Effector memory CD8-positive, alpha-beta T cell (primary cell): ENCODE data around the gene NEDD1.
A peak's percentile ranks its signal among the peaks of the same experiment; 100 is the strongest.

Experiments used
- ATAC-seq: fragments of 150-1000 bp; cut with Tn5 transposase; replicated peaks from 2 replicates; pipeline ENCODE4 v1.10.0; 2021; ENCODE audit warnings: mild to moderate bottlenecking, moderate library complexity
- DNase-seq, 3 experiments: peaks; one replicate each; pipeline ENCODE4 v3.0.0; 2021
- H3K27ac Mint-ChIP-seq, 2 donors: one replicate each; pipeline ENCODE4 v1.8.0; 2022; ENCODE audit warnings: mild to moderate bottlenecking in 2 of 2, mixed read lengths in 2 of 2, moderate library complexity in 2 of 2
- H3K27me3 Mint-ChIP-seq, 2 donors: one replicate each; pipeline ENCODE4 v1.8.0; 2022; ENCODE audit warnings: mixed read lengths in 2 of 2
- H3K36me3 Mint-ChIP-seq: one replicate; pipeline ENCODE4 v1.8.0; 2022; ENCODE audit warnings: mild to moderate bottlenecking, moderate library complexity, mixed read lengths; ENCODE audit not compliant: insufficient read depth
- H3K4me1 Mint-ChIP-seq, 2 donors: one replicate each; pipeline ENCODE4 v1.8.0; 2022; ENCODE audit warnings: low read depth in 2 of 2, mixed read lengths in 2 of 2
- H3K4me3 Mint-ChIP-seq, 2 donors: one replicate each; pipeline ENCODE4 v1.8.0; 2022; ENCODE audit warnings: mild to moderate bottlenecking in 2 of 2, mixed read lengths in 2 of 2, moderate library complexity in 2 of 2
- H3K9me3 Mint-ChIP-seq, 2 donors: one replicate each; pipeline ENCODE4 v1.8.0; 2022; ENCODE audit warnings: mixed read lengths in 2 of 2

Gene NEDD1

DNA sequence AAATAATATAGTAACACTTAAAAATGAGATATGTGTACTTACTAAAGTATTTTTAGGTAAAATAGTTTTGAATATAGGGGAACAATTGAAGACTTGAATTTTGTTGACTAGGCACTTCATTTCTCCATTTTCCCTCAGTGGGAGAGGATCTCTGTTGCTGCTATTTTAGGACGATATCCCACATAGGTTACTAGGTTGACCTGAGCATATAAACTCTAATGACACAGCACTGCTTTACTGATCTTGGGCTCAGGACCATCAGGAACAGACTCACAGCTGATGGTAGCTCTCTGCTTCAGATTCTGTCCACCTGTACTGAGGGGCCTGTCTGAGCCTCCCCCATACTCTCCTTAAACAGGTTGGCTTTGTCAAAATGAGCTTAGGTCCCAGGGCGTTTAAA is 5.9 kb downstream of the NEDD1 start:
- H3K36me3 Mint-ChIP-seq = peaks cover 6% of the 10 kb centered on the region

DNA sequence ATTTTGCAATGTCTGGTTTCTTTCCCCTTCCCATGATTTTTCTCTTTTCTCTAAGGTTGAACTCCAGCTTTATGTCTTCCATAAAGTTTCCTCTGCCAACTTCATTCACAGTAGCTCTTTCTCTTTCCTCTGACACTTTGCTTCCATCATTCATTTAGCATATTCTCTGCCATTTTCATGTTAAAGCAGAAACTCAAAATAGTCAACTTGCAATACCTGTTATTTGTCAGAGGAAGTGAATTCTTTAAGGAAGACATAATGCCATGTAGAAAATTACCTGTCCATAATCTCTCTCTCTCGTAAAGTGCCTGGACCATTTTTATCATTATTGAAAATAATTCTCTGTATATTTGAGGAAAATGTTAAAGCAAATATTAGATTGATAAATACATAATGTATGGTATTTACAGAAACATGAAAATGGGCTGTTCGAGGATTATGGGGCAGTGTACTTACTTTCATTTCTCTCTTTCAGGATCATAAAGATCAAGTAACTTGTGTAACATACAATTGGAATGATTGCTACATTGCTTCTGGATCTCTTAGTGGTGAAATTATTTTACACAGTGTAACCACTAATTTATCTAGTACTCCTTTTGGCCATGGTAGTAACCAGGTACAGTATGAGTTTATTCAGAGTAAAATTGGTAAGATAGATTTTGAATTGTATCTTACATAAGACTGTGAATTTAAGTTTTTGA is 12.6 kb downstream of the NEDD1 start:
- ATAC-seq (no peak), DNase-seq (no peak)
- peaks cover 17 to 21% of the 10 kb centered on the region in 2 donors for H3K4me1 Mint-ChIP-seq
- H3K27me3 Mint-ChIP-seq = no peaks in the 10 kb centered on the region
- no peak overlapping the region for H3K4me3 Mint-ChIP-seq
- H3K9me3 Mint-ChIP-seq = peaks cover 0 to 2% of the 10 kb centered on the region in 2 donors
- H3K27ac Mint-ChIP-seq = no peak overlapping the region
- H3K36me3 Mint-ChIP-seq = peaks cover 16% of the 10 kb centered on the region

More for the DNA sequence above, 5.9 kb downstream of the NEDD1 start:
- Mint-ChIP-seq H3K4me1 (peaks cover 32 to 50% of the 10 kb centered on the region in 2 donors), H3K27ac (no peak overlapping the region), H3K27me3 (no peaks in the 10 kb centered on the region), H3K9me3 (peaks cover 0 to 2% of the 10 kb centered on the region in 2 donors), H3K4me3 (no peak overlapping the region)
- DNase-seq = no peak
- no peak for ATAC-seq

GRCh38 chr12:96948782-96949181 is 41.7 kb downstream of the NEDD1 start:
- H3K36me3 Mint-ChIP-seq = peaks cover 52% of the 10 kb centered on the region
- H3K27me3 Mint-ChIP-seq = no peaks in the 10 kb centered on the region
- no peaks in the 10 kb centered on the region for H3K4me1 Mint-ChIP-seq
- H3K4me3 Mint-ChIP-seq = no peak overlapping the region
- no peaks in the 10 kb centered on the region for H3K9me3 Mint-ChIP-seq
- no peak overlapping the region for H3K27ac Mint-ChIP-seq
- ATAC-seq (no peak), DNase-seq (no peak)

DNA sequence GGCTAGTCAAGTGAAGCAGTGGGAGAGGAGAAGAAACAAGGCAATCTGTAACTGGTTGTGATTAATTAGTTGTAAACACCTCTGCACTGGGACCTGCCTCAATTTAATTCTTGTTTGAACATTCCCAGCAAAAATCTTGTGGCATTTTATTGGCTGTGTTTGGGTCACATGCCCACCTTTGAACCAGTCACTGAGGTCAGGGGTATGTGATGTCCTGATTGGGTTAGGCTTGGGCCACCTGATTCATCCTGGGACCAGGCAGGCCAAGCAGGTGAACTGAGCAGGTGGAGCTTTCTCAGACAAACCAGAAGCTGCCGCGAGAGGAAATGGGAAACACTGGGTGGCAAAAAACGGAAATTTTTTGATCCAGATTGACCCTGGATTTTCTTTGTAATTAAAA is 72.5 kb downstream of the NEDD1 start:
- DNase-seq (no peak), ATAC-seq (no peak)
- Mint-ChIP-seq H3K27me3 (peaks cover 18 to 19% of the 10 kb centered on the region in 2 donors), H3K27ac (no peak overlapping the region), H3K36me3 (no peaks in the 10 kb centered on the region), H3K4me3 (no peak overlapping the region), H3K9me3 (no peaks in the 10 kb centered on the region), H3K4me1 (no peaks in the 10 kb centered on the region)

GRCh38 chr12:96980991-96981414 is 73.9 kb downstream of the NEDD1 start:
- no peak overlapping the region for H3K4me3 Mint-ChIP-seq
- H3K9me3 Mint-ChIP-seq = no peaks in the 10 kb centered on the region
- no peak overlapping the region for H3K27ac Mint-ChIP-seq
- peaks cover 20 to 22% of the 10 kb centered on the region in 2 donors for H3K27me3 Mint-ChIP-seq
- no peaks in the 10 kb centered on the region for H3K36me3 Mint-ChIP-seq
- ATAC-seq (no peak), DNase-seq (no peak)
- peaks cover 0 to 4% of the 10 kb centered on the region in 2 donors for H3K4me1 Mint-ChIP-seq

GRCh38 chr12:96981911-96982310 is 74.9 kb downstream of the NEDD1 start:
- no peak overlapping the region for H3K4me3 Mint-ChIP-seq
- no peak for ATAC-seq
- peaks cover 0 to 4% of the 10 kb centered on the region in 2 donors for H3K4me1 Mint-ChIP-seq
- H3K36me3 Mint-ChIP-seq = no peaks in the 10 kb centered on the region
- no peak for DNase-seq
- peaks cover 20 to 24% of the 10 kb centered on the region in 2 donors for H3K27me3 Mint-ChIP-seq
- H3K27ac Mint-ChIP-seq = no peak overlapping the region
- no peaks in the 10 kb centered on the region for H3K9me3 Mint-ChIP-seq

DNA sequence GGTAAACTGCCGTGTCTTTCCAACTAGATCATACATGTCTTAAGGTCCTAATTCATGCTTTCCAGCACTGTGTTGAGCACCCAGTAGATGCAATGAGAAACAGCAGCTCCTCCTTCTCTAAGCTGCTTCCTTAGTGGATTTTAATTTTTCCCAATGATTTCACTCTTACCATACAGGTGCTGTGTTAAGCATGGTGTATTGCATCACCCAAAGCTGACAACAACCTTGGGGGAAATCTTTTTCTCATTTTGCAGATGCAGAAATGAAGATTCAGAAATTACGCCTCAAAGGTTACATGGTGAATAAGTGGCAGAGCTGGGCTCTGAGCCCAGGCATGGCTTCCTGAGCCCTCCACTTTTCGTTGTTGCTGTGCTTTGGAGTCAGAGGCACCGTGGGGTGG is 75.6 kb downstream of the NEDD1 start:
- H3K36me3 Mint-ChIP-seq = no peaks in the 10 kb centered on the region
- no peak overlapping the region for H3K27ac Mint-ChIP-seq
- H3K4me1 Mint-ChIP-seq = peaks cover 0 to 4% of the 10 kb centered on the region in 2 donors
- H3K9me3 Mint-ChIP-seq = no peaks in the 10 kb centered on the region
- H3K4me3 Mint-ChIP-seq = no peak overlapping the region
- no peak for DNase-seq
- no peak for ATAC-seq
- H3K27me3 Mint-ChIP-seq = peaks cover 20 to 24% of the 10 kb centered on the region in 2 donors

GRCh38 chr12:96985515-96986362 is 78.7 kb downstream of the NEDD1 start:
- no peaks in the 10 kb centered on the region for H3K9me3 Mint-ChIP-seq
- H3K27ac Mint-ChIP-seq = peak overlapping the region in 1 of 2 donors; percentile 12
- peaks cover 38 to 48% of the 10 kb centered on the region in 2 donors for H3K27me3 Mint-ChIP-seq
- DNase-seq (peak; percentile 15 to 42 (median 24)), ATAC-seq (peak; percentile 93)
- no peaks in the 10 kb centered on the region for H3K36me3 Mint-ChIP-seq
- H3K4me1 Mint-ChIP-seq = peaks cover 0 to 4% of the 10 kb centered on the region in 2 donors
- H3K4me3 Mint-ChIP-seq = peak overlapping the region; percentile 68 to 72

GRCh38 chr12:96986883-96987523 is 79.9 kb downstream of the NEDD1 start:
- H3K4me3 Mint-ChIP-seq = no peak overlapping the region
- H3K27me3 Mint-ChIP-seq = peaks cover 37 to 46% of the 10 kb centered on the region in 2 donors
- ATAC-seq = no peak
- peaks cover 0 to 4% of the 10 kb centered on the region in 2 donors for H3K4me1 Mint-ChIP-seq
- H3K36me3 Mint-ChIP-seq = no peaks in the 10 kb centered on the region
- H3K9me3 Mint-ChIP-seq = no peaks in the 10 kb centered on the region
- no peak overlapping the region for H3K27ac Mint-ChIP-seq
- no peak for DNase-seq

DNA sequence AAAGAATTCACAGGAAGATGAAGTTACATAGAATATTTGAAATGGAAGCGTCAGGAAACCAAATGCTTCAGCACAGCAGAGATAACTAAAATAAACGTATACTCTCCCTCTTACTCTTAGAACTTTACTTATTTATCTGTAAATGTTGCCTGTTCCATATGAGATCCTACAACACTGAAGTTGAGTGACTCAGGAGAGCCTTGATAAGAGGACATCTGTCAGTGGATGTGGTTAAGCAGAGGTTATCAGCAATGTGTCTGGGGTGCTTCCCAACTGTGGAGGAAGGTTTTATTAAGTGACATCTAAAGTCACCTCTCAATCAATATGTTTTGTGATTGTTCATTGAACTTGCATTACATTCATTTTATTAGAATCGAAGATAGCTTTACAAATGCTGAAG is 81.9 kb downstream of the NEDD1 start:
- no peak for DNase-seq
- Mint-ChIP-seq H3K4me1 (peaks cover 0 to 4% of the 10 kb centered on the region in 2 donors), H3K36me3 (no peaks in the 10 kb centered on the region), H3K27ac (no peak overlapping the region), H3K27me3 (peaks cover 36 to 50% of the 10 kb centered on the region in 2 donors), H3K4me3 (no peak overlapping the region), H3K9me3 (no peaks in the 10 kb centered on the region)
- no peak for ATAC-seq

GRCh38 chr12:96989916-96990315 is 82.9 kb downstream of the NEDD1 start:
- no peak for DNase-seq

DNA sequence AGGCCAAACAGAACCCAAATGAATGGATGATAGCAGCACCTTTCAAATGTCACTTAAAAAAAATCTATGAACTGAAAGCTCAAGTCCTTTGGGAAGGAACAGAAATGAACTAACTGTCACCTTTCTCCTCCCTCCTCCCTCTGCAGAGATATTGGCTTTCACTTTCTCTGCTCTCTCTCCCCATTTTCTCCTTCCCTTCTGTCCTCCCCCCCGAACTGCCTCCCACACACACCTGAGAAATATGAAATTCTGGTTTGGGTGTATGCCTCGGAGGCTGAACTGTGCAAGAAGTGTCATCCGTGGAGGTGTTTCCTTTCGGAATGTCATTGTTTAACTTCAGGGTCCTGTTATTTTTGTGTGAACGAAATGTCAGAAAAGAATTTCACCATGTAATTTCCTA is 87.8 kb downstream of the NEDD1 start:
- Mint-ChIP-seq H3K9me3 (no peaks in the 10 kb centered on the region), H3K27ac (no peak overlapping the region), H3K4me1 (no peaks in the 10 kb centered on the region), H3K4me3 (no peak overlapping the region), H3K36me3 (no peaks in the 10 kb centered on the region), H3K27me3 (peaks cover 17 to 64% of the 10 kb centered on the region in 2 donors)
- DNase-seq = no peak
- no peak for ATAC-seq

More at GRCh38 chr12:96989916-96990315, 82.9 kb downstream of the NEDD1 start:
- Mint-ChIP-seq H3K4me3 (no peak overlapping the region), H3K9me3 (no peaks in the 10 kb centered on the region), H3K27ac (no peak overlapping the region), H3K36me3 (no peaks in the 10 kb centered on the region), H3K27me3 (peaks cover 33 to 54% of the 10 kb centered on the region in 2 donors), H3K4me1 (peaks cover 0 to 4% of the 10 kb centered on the region in 2 donors)
- ATAC-seq = no peak

- H3K4me1 Mint-ChIP-seq = no peaks in the 10 kb centered on the region
Measured at GRCh38 chr12:96995861-96996260, 88.8 kb downstream of the NEDD1 start.

More at GRCh38 chr12:96995861-96996260, 88.8 kb downstream of the NEDD1 start:
- H3K9me3 Mint-ChIP-seq = no peaks in the 10 kb centered on the region
- DNase-seq (no peak), ATAC-seq (no peak)
- H3K27me3 Mint-ChIP-seq = peaks cover 13 to 55% of the 10 kb centered on the region in 2 donors
- no peak overlapping the region for H3K4me3 Mint-ChIP-seq
- H3K36me3 Mint-ChIP-seq = no peaks in the 10 kb centered on the region
- no peak overlapping the region for H3K27ac Mint-ChIP-seq
